HEK293 (cell line): ENCODE measurements around the gene APOBEC3A.

Experiments used
- CTCF ChIP-seq: fragments of 450-650 bp; formaldehyde crosslinking; IDR thresholded peaks from 2 replicates; pipeline ENCODE4 v1.5.1; 2016; ENCODE audit warnings: missing biosample characterization, missing genetic modification characterization
- SALL2 ChIP-seq: fragments of 450-650 bp; formaldehyde crosslinking; IDR thresholded peaks from 2 replicates; pipeline ENCODE4 v1.5.0; 2017; ENCODE audit warnings: missing biosample characterization, mild to moderate bottlenecking, missing genetic modification characterization, borderline replicate concordance
- ZBTB20 ChIP-seq: fragments of 450-650 bp; formaldehyde crosslinking; IDR thresholded peaks from 2 replicates; pipeline ENCODE4 v1.5.1; 2016; ENCODE audit warnings: missing biosample characterization, missing genetic modification characterization
- ZFP41 ChIP-seq: fragments of 450-650 bp; formaldehyde crosslinking; IDR thresholded peaks from 2 replicates; pipeline ENCODE4 v1.5.1; 2016; ENCODE audit warnings: missing biosample characterization, missing genetic modification characterization, borderline replicate concordance
- ZNF335 ChIP-seq: fragments of 450-650 bp; formaldehyde crosslinking; conservative IDR thresholded peaks from 2 replicates; pipeline ENCODE4 v1.5.1; 2016; ENCODE audit warnings: missing biosample characterization, missing genetic modification characterization
- ZNF341 ChIP-seq: fragments of 450-650 bp; formaldehyde crosslinking; IDR thresholded peaks from 2 replicates; pipeline ENCODE4; 2016; ENCODE audit warnings: low read depth, missing biosample characterization, missing genetic modification characterization
- ZNF596 ChIP-seq: fragments of 450-650 bp; IDR thresholded peaks from 2 replicates; pipeline ENCODE4 v1.5.0; 2018; ENCODE audit warnings: missing biosample characterization, mild to moderate bottlenecking, missing genetic modification characterization, moderate library complexity
- ZNF629 ChIP-seq: fragments of 450-650 bp; formaldehyde crosslinking; IDR thresholded peaks from 2 replicates; pipeline ENCODE4 v1.5.1; 2017; ENCODE audit warnings: missing biosample characterization, missing genetic modification characterization
- ZNF768 ChIP-seq: fragments of 450-650 bp; formaldehyde crosslinking; IDR thresholded peaks from 2 replicates; pipeline ENCODE4 v1.5.1; 2018; ENCODE audit warnings: missing biosample characterization, mild to moderate bottlenecking, missing genetic modification characterization
- ZSCAN30 ChIP-seq: fragments of 450-650 bp; IDR thresholded peaks from 2 replicates; pipeline ENCODE4 v1.5.1; 2018; ENCODE audit warnings: missing biosample characterization, mild to moderate bottlenecking, missing genetic modification characterization, moderate library complexity

DNA sequence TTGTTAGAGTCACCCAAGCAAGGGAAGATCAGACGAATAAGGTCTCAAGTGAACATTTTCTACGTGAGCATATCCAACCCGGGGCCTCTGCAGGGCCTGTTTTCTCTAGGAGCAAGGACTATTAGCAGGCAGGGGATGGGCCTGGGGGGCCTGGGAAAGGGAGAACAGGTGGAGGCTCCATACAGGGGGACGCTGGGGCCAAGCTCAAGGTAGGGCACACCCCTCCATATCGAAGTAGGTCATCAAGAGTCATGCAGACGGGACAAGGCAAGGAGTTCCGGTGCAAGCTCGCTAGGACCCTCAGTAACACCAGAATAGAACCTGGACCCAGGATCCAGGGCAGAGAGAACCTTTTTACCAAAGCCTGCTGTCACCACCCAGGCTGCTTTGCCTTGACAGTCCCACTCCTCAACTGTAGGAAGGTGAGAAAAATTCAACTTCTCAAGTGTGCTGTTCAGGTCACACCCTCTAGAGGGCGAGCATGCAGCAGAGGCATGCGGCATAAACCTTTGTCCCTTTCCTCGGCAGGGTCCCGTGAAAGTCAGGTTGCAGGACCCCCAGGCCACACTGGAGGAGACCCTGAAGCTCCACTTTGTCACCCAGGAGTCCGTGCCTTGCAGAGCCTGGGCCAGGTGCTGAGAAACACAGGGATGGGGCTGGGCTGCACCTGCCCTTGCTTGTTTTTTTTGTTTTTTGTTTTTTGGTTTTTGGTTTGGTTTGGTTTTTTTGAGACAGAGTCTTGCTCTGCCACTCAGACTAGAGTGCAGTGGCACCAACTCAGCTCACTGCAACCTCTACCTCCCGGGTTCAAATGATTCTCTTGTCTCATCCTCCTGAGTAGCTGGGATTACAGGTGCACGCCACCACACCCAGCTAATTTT, 16.1 kb downstream of the APOBEC3A start:
- peak; percentile 77 for TF ChIP-seq CTCF (tag by site-specific recombination)
- TF ChIP-seq ZSCAN30 (tag by site-specific recombination), result no peak
- no peak for TF ChIP-seq ZBTB20 (tag by site-specific recombination)
- no peak for TF ChIP-seq ZNF335 (tag by site-specific recombination)
- no peak for TF ChIP-seq ZNF629 (tag by site-specific recombination)
- TF ChIP-seq SALL2 (tag by site-specific recombination), result no peak
- TF ChIP-seq ZNF768 (tag by site-specific recombination), result no peak
- TF ChIP-seq ZNF596, result no peak
- TF ChIP-seq ZNF341, result no peak
- TF ChIP-seq ZFP41 (tag by site-specific recombination), result no peak
